Fibroblast of peridontal ligament (primary cell): ENCODE data around the gene EPHA6.
"Not testable (repeated sequence)": the region's sequence is repeated elsewhere in the genome, so short reads cannot be mapped to it uniquely, and the experiment has no call there.

Source experiments
- DNase-seq: peaks from one replicate; pipeline ENCODE4 v3.0.0-alpha.2; 2010; ENCODE audit errors: extremely low read depth

The EPHA6 gene

GRCh38 chr3:97276879-97277550 lies 462.6 kb downstream of the EPHA6 start:
- DNase-seq, result not testable (repeated sequence)

- no peak for DNase-seq
Measured at GRCh38 chr3:97277708-97278107, 463.3 kb downstream of the EPHA6 start.

- no peak for DNase-seq
Measured at GRCh38 chr3:97278506-97278905, 464.1 kb downstream of the EPHA6 start.

GRCh38 chr3:97291901-97292300 lies 477.5 kb downstream of the EPHA6 start:
- DNase-seq, result no peak

GRCh38 chr3:97293596-97294131 lies 479.3 kb downstream of the EPHA6 start:
- DNase-seq, result no peak

- DNase-seq, result no peak
Measured at GRCh38 chr3:97297032-97297431, 482.6 kb downstream of the EPHA6 start.

- no peak for DNase-seq
Measured at GRCh38 chr3:97301114-97301513, 486.7 kb downstream of the EPHA6 start.

- DNase-seq, result no peak
Measured at GRCh38 chr3:97306226-97306625, 491.8 kb downstream of the EPHA6 start.

- no peak for DNase-seq
Measured at GRCh38 chr3:97338375-97338774, 524.0 kb downstream of the EPHA6 start.

- DNase-seq, result no peak
Measured at GRCh38 chr3:97340940-97341339, 526.5 kb downstream of the EPHA6 start.

- DNase-seq, result no peak
Measured at GRCh38 chr3:97347780-97348179, 533.4 kb downstream of the EPHA6 start.

GRCh38 chr3:97350971-97351370 lies 536.6 kb downstream of the EPHA6 start:
- no peak for DNase-seq

GRCh38 chr3:97353176-97353575 lies 538.8 kb downstream of the EPHA6 start:
- DNase-seq, result no peak

GRCh38 chr3:97359977-97360376 lies 545.6 kb downstream of the EPHA6 start:
- no peak for DNase-seq

GRCh38 chr3:97360804-97361203 lies 546.4 kb downstream of the EPHA6 start:
- DNase-seq, result no peak

- no peak for DNase-seq
Measured at GRCh38 chr3:97384583-97384982, 570.2 kb downstream of the EPHA6 start.

- no peak for DNase-seq
Measured at GRCh38 chr3:97388774-97389173, 574.4 kb downstream of the EPHA6 start.

- DNase-seq, result no peak
Measured at GRCh38 chr3:97389936-97390335, 575.5 kb downstream of the EPHA6 start.

- DNase-seq, result no peak
Measured at GRCh38 chr3:97391167-97391566, 576.8 kb downstream of the EPHA6 start.

- DNase-seq, result no peak
Measured at GRCh38 chr3:97409612-97410011, 595.2 kb downstream of the EPHA6 start.

GRCh38 chr3:97421565-97421964 lies 607.2 kb downstream of the EPHA6 start:
- DNase-seq, result no peak

GRCh38 chr3:97425002-97425401 lies 610.6 kb downstream of the EPHA6 start:
- no peak for DNase-seq

GRCh38 chr3:97430601-97431000 lies 616.2 kb downstream of the EPHA6 start:
- no peak for DNase-seq

- no peak for DNase-seq
Measured at GRCh38 chr3:97432914-97433313, 618.5 kb downstream of the EPHA6 start.
